HG03066 (cell line): ENCODE data around the gene ERI3.

Source experiments
- ATAC-seq: cut with Tn5 transposase; IDR thresholded peaks from one replicate; pipeline ENCODE4 v1.9.1; 2021; ENCODE audit warnings: low read depth; ENCODE audit not compliant: unreplicated experiment

Gene ERI3

GRCh38 chr1:44240802-44241671 lies 114.0 kb downstream of the ERI3 start:
- ATAC-seq, result no peak

GRCh38 chr1:44239961-44240371 lies 115.1 kb downstream of the ERI3 start:
- ATAC-seq, result no peak

DNA sequence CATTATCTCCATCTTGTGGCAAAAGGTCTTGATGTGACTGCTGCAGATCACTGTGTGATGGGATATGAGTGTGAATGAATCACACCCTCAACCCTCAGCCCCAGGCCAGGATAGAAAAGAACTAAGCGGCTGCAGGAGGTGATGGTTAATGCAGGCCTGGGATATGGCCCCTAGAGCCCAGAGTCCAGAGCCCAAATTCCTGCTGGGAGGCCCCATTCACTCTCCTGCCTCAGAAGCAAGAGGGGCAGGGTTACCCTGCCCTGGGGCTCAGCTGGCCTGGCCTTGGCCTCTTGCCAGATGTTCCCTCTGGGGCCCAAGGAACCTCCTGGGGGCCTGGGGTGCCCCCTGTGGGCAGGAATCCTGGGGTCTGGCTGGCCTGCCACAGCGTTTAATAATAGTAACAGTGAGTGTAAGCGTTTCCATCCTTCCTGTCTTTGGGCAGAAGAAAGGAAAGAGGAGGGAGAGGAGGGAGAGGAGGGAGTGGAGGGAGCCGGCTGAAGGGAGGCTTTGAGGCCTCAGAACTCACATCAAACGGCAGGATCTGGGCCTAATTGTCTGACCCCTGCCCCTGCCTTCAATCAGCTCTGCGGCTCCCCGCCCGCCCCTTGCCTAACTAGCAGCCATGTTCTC lies 115.6 kb downstream of the ERI3 start:
- no peak for ATAC-seq

- no peak for ATAC-seq
These were observed 116.4 kb downstream of the ERI3 start for GRCh38 chr1:44238660-44239059.

- ATAC-seq, result no peak
These were observed 117.2 kb downstream of the ERI3 start for GRCh38 chr1:44237721-44238457.

- no peak for ATAC-seq
These were observed 118.4 kb downstream of the ERI3 start for GRCh38 chr1:44236490-44237272.

DNA sequence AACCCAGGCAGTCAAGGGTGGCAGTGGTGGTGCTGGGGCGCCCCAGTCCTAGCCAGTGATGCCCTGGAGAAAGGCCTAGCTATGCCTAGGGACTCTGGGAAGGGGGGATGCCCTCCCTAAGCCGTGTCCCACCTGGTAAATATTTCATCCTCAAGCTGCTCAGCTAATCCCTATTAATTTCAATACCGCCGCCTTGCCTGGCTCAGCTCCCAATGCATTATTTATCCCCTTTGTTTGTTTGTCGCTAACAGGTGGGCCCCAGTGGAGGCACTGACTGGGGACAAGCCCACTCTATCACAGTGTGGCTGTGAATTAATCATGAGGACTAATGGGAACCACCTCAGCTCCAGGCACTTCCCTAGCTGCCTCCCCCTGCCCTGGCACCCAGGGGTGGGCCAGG lies 119.2 kb downstream of the ERI3 start:
- no peak for ATAC-seq

GRCh38 chr1:44233593-44233992 lies 121.5 kb downstream of the ERI3 start:
- no peak for ATAC-seq

DNA sequence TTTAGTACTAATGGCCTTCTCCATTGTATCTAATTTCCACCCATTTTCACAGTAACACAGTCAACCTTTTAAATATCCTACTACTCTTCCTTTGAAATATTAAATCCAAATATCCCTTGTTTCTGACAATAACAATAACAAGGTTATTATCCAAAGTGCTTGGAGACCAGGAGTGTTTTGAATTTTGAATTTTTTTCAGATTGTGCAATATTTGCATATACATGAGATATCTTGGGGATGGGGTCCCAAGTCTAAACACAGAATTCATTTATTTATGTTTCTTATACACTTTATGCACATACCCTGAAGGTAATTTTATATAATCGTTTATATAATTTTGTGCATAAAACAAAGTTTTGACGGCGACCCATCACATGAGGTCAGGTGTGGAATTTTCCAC lies 124.3 kb downstream of the ERI3 start:
- ATAC-seq, result no peak

GRCh38 chr1:44229435-44230167 lies 125.5 kb downstream of the ERI3 start:
- no peak for ATAC-seq

DNA sequence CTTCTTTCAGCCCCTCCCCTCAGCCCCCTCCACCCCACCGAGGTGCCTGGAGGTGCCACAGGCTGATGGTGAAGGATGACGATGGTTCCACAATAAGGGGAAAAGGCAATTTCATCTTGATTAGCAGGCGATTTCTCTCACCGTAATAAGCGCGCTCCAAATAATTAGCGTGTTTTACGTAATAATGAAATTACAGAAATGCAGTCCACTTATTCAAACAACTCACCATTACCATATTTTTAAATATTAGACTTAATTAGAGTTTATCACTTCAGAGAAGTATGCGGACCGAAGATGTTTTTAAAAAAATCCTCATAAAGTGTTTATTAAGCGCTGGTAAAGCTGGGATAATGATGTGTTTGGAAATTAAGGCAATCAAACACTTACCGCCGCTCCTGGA lies 126.8 kb downstream of the ERI3 start:
- ATAC-seq, result no peak

DNA sequence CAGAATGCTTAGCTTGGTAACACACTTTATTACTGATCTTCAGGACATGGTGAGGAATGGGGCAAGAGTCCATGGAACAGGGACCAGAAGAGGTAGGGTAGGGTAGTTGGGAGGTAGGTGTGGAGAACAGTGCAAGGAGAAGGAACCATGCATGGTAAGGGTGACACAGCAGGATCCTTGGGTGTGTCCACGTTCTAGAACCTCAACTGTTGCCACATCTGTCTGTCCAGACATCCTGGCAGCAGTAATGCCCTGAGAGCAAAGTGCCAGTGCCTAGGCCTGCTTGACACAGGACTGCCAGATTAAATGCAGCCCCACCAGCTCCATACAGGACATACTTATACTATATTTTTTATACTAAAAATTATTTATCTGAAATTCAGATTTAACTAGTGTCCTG lies 127.8 kb downstream of the ERI3 start:
- ATAC-seq, result no peak

DNA sequence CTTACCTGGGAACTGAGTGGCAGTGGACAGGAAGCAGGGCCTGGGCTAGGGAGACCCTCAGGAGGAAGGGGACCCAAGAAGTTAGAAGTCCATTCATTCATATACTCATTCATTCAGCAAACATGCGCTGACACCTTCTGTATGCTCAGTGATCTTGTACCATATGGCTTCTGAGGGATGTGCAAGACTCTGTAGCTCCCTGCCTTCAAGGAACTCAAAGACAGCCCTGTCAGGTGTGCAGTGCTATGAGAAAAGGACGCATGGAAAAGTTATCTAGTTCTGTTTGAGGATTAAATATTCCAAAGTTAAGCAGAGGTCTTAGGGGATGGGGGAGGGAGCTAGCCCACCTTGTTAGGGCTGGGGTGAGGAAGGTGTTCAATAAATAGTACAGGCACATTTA lies 129.3 kb downstream of the ERI3 start:
- no peak for ATAC-seq

GRCh38 chr1:44223187-44223610 lies 131.9 kb downstream of the ERI3 start:
- ATAC-seq, result no peak

DNA sequence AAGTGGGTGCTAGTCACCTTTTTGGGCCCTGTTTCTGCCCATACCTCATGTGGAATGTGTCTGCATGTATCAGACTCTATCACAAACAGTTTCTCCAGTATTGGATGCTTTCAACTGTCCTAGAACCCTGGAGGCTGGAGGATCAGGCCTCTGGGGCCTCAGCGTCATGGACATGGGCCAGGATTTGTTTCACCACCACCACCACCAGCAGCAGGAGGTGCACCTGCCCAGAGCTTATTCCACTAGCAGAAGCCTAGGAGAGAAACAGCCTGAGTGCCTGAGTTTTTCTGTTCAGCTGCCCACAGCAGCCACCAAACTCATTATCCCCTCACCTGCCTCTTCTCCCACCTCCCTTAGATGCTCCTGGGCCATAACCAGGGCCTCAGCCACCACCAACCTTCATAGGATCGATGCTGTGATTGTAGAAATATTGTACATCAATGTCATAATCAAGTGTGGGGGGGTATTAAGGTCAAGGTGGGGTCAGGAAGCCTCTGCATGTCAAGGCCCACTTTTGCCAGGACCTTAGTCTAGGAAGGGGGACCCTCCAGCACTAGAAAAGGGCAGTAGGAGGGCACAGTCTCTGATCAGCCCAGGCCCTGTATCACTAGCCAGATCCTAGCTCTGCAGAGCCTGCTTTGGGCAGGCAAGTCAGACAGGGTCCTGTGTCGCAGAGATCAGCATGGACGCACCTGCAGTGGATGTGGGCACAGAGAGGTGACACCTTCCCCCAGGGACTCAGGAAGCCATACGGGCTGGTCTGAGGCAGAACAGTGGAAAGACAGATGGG lies 132.5 kb downstream of the ERI3 start:
- no peak for ATAC-seq

DNA sequence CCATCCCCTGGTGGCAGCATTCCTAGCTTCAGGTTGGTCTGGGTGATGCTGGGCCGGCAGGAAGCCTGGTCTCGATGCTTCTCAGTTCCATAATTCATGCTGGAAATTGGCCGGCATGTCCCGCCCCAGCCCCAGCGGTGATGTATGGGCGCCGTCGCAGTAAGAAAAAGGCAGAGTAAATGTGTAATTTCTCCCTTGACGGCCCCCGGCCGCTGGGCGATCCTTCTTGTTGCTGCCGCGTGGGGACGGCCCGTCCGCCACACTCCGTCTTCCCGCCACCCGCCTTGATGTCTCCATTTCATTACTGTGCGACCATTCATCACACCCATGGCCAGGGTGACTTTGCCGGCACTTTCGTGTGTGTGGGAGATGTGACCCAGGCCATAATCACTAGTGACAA lies 133.3 kb downstream of the ERI3 start:
- no peak for ATAC-seq

DNA sequence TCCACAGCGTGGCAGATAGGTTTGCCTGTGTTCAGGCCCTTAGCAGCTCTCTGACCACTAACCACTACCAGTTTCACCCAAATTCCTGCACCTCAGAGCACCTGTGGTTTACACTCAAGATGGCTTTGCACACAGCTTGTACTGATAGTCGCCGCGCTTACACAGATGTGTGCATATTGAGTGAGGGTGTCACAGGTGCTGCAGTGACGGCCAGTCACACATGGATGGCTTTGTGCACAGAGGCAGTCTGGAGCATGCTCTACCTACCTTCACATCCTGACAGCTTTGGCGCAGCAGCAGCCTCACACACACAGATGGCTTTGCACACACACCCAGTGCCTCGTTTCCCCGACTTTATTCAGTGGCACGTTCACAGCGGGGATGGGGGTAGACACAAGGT lies 134.3 kb downstream of the ERI3 start:
- no peak for ATAC-seq

GRCh38 chr1:44220001-44220751 lies 134.9 kb downstream of the ERI3 start:
- ATAC-seq, result no peak

DNA sequence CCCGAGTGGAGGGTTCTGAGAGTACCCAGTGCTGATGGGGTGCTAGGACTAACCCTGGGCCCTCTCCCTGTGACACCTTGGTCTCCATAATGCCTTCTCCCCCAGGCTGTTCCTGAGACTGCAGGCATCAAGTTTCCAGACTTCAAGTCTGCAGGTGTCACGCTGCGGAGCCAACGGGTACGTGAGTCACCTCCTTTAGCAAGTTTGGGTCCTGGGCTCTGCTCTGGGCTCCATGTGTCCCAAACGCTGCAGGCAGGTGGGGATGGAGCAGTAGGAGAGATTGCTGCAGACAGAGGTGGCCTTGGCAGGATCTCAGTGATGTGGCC lies 135.8 kb downstream of the ERI3 start:
- ATAC-seq, result no peak
